Kidney glomerular epithelial cell (primary cell): ENCODE data around the gene HMOX2.
A peak's percentile ranks its signal among the peaks of the same experiment; 100 is the strongest.

Experiments
- DNase-seq: peaks from one replicate; lab custom pipeline; 2025; lab: John Stamatoyannopoulos, UW

The HMOX2 gene, protein sequence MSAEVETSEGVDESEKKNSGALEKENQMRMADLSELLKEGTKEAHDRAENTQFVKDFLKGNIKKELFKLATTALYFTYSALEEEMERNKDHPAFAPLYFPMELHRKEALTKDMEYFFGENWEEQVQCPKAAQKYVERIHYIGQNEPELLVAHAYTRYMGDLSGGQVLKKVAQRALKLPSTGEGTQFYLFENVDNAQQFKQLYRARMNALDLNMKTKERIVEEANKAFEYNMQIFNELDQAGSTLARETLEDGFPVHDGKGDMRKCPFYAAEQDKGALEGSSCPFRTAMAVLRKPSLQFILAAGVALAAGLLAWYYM

GRCh38 chr16:4475880-4476788, at the start of gene HMOX2:
Gene HMOX2 (plus strand): TSS chr16:4476398. CDS start chr16:4505525, 29,127 bp downstream.
- DNase-seq = peak; percentile 89

GRCh38 chr16:4426722-4427372, 49.4 kb upstream of the HMOX2 start:
- no peak for DNase-seq

DNA sequence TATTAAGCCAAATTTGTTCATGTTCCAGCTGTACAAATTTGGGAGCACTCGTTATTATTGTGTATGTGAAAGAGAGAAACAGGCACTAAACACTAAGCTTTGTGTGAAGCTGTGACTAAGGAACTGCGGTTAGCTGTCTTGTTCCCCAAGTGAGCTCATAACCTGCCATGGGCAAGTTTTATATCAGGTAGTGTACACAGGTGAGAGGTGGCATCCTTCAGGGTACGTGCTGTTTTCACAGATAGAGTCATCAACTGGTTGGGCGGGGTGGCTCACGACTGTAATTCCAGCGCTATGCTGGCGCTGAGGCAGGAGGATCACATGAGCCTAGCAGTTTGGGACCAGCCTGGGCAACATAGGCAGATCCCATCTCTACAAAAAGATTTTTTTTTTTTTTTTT, 47.7 kb upstream of the HMOX2 start:
- no peak for DNase-seq

GRCh38 chr16:4431023-4431422, 45.2 kb upstream of the HMOX2 start:
- no peak for DNase-seq

GRCh38 chr16:4433228-4433627, 43.0 kb upstream of the HMOX2 start:
- no peak for DNase-seq

DNA sequence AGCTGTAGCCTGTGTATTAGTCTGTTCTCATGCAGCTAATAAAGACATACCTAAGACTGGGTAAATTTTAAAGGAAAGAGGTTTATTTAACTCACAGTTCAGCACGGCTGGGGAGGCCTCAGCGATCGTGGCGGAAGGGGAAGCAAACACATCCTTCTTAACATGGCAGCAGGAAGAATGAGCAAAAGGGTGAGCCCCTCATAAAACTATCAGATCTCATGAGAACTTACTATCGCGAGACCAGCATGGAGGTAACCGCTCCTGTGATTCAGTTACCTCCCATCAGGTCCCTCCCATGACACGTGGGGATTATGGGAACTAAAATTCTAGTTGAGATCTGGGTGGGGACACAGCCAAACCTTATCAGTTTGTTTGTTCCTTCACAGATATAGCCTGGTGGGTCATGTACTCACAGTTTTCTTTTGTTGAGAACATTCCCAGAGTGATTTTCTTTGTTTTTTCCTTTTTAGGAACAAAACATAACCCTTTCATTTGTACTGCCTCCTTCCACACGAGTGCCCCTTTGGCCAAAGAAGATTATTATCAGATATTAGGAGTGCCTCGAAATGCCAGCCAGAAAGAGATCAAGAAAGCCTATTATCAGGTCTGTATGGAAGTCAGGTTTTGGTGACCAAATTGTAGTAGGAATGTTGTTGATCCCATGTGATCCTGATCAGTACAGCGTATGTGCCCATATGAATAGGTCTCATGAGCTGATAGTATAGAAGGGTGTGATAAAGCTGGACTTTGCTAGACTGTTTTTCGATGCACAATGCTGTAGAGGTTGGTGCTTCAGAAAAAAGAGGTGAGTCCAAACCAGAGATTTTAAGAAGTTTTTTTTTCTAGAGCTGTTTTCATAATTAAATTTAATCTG, 42.0 kb upstream of the HMOX2 start:
- no peak for DNase-seq

DNA sequence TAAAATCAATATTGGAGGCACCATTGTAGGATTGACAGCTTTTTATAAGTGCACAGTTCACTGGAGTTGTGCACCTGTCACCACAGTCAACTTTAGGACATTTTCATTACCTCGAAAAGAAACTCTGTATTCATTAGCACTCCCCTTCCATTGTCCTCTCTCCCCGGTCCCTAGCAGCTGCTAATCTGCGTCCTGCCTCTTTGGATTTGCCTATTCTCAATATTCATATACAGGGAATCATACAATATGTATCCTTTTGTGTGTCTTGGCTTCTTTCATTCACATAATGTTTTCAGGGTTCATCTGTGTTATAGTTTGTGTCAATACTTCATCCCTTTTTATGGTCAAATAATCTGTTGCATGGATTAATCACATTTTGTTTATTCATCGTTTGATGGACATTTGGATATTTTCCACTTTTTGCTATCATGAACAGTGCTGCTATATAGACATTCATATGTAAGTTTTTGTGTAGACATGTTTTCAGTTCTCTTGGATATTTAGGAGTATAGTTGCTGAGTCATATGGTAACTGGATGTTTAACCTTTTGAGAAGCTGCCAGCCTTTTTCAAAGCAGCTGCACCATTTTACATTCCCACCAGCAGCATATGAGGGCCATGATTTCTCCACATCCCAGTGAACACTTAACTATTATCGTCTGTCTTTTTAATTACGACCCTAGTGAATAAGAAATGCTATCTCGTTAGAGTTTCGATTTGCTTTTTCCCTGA, 40.7 kb upstream of the HMOX2 start:
- DNase-seq = no peak

- no peak for DNase-seq
Observed at GRCh38 chr16:4437366-4437765, 38.8 kb upstream of the HMOX2 start.

DNA sequence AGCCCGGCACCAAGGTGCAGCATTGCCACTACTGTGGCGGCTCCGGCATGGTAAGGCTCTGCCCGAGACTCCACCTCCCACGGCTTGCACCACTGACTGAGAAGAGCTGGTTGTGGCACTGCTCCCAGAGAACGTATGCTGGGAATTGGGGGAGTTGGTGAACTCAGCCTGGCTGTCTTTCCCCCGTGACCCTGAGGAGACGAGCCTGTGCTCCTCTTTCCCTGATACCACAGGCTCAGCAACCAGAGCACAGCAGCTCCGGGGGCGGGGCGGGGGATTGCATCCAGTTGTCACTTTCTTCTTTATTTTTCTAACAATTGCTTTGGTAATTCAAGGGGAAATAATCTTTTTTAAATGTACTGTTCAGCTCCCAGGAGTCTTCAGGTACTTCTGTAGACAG, 33.8 kb upstream of the HMOX2 start:
- DNase-seq = no peak

DNA sequence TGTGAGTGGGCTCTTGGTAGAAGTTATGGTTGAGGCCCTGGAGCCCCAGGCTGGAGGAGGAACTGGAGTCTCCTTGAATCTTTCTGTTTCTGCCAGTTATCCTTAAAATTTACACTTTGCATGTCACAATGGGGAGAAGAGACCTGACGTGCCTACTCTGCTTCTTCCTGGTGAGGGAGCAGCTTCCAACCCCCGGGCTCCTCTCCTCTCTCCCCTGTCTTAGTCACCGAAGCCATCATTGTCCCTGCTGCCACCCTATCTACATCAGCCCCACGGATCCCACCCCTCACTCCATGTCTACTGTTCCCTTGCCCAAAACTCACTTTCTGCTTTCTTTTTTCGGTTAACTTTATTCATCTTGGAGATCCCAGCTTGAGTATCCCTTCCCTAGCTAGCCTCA, 32.9 kb upstream of the HMOX2 start:
- DNase-seq = no peak

DNA sequence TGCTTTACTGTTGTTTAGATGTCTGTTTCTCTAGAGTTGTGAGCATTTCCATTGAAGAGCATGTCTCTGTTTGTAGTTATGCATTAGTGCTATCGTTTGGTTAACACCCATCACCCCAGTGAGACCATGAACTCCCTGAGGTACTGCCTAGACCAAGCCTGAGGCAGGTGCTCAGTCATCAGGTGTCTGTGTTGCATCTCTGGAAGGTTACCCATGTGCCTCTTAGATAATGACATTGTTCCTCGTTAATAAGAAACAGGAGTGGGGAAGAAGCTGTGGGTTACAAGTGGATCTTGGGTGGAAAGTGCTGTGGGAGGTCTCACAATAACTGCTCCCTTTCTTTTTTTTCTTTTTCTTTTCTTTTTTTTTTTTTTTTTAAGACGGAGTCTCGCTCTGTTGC, 32.2 kb upstream of the HMOX2 start:
- no peak for DNase-seq

DNA sequence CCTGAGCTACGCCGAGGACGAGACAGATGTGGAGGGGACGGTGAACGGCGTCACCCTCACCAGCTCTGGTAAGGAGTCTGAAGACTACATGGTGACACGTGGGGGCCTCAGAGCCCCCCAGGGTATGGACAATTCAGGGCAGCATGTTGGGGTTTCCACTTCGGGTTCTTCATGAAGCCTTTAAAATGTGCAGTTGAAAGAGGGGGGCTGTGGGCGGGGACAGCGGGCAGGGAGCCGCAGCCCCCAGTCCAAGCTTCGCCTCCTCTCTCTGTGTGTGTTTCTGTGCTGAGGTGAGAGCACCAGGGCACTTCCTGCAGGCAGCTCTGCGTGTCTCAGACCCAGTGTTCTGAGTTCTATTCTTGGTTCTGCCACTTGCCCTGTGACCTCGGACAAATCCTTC, 25.8 kb upstream of the HMOX2 start:
- no peak for DNase-seq

DNA sequence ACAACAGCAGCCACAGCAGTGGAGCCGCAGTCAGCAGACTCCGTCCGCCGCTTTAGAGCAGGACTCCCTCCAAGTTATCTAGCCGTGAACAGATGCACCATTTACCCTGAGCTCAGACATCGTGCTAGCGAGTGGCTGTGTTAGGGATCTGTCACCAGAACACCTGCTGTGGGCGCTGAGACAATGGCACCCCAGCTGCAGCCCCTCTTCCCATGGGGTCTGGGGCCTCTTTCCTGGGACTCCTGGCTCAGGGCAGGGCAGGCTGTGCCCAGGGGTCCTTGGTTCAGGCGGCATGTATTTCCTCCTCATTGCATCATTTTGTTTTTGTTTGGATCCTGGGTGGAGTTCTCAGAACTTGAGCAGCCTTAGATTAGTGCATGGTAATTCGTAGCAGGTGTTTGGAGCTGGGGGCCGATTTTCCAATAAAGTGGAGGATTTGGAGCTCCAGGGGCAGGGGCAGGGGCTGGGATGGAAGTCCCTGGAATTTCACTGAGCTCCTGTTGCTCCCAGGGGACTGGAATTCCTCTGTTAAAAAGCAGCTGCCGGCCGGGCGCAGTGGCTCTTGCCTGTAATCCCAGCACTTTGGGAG, 25.2 kb upstream of the HMOX2 start:
- DNase-seq = no peak

DNA sequence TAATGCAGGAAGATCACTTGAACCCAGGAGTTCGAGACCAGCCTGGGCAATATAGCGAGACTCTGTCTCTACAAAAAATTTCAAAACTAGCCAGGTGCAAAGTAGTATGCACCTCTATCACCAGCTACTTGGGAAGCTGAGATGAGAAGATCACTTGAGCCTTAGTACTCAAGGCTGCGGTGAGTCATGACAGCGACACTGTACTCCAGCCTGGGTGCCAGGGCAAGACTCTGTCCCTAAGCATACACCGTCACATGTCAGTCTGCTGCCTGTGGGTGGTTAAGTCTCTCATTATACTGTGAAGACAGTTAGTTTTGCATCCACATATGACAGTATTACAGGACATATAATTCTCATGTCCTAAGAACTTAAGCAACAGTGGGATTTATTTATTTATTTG, 23.5 kb upstream of the HMOX2 start:
- DNase-seq = no peak

- DNase-seq = peak; percentile 4
Observed at GRCh38 chr16:4454623-4455022, 21.6 kb upstream of the HMOX2 start.

DNA sequence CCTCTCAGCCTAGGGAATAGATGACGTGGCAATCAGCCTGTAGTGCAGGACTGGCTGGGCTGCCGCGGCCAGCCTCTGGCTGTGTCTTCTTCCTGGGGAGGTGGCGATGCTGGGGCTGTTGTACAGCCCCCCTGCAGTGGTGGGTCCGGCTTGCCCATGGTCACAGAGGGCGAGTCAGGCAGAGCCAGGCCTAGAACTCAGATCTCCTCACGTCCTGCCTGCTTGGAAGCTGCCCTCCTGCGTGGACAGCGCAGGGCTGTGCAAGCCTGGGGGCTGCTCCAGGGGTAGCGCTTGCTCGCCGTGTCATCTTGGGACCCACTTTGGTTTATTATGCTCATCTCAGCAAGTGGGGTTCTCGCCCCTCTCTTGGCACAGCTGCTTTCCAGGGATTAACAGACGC, 21.1 kb upstream of the HMOX2 start:
- no peak for DNase-seq

DNA sequence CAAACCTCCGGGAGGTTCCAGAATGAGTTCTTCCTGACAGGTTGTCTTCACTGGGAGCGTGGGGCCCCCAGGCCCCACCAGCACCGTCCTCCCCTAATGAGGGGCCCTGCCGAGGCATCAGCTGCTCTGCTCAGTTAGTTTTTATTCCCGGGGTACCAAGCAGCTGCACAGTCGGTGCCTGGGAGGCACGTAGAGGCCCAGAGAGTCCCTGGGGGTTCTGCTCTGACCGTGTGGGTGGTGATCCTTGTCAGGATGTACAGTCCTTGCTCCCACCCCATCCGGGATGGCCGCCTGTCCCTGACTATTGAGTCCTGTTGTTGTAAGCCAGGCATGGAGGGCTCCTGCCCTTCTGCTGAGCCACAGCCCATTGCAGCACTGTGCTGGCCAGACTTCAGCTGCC, 20.2 kb upstream of the HMOX2 start:
- DNase-seq = no peak

DNA sequence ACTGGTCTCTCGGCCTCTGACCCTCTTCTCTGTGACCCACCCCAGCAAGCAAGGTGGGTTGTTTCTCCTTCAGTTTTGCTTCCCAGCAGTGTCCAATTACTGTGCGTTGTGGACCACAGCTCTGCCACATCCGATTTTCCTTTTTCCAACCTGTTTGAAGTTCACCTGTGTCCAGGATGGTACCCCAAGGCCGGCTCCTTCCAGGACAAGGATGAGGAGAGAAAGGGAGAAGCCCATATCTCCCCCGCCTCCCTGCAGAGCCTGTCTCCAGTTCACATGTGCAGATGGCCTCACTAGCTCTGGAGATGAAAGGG, 15.3 kb upstream of the HMOX2 start:
- DNase-seq = no peak

DNA sequence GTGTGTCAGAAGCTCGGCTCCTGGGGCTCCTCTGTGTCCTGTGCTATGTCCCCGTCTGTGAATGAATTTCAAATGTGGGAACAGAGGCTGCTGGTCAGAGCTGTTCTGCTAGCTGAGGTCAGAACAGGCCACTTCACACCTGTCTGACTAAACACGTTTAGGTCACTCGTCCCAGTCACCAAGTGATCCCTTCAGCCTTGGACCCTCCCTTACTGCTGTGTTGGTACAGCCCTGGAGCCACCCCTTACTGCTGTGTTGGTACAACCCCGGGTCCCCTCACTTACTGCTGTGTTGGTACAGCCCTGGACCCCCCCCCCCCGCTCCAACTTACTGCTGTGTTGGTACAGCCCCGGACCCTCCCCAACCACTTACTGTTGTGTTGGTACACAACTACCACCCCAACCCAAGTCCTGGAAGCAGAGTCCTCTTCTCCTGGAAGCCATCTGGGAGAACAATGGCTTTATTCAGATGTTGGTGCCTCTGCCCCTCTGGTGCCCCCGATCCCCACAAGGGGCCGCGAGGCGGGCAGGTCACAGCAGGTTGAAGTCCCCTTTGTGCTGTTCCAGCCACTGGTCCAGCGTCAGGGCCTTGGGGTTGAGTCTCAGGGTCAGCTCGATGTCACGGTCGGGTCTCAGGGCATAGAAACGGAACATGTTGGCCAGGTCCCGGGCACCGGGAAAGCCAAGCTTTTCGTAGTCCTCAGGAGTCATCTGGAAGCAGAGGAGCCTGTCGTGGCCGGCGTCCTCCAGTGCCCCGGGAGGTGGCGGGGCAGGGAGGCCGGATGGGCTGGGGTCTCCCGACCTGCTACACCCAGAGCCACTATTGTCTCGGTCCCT, 14.7 kb upstream of the HMOX2 start:
- DNase-seq = no peak

- no peak for DNase-seq
Observed at GRCh38 chr16:4463522-4464163, 12.6 kb upstream of the HMOX2 start.
